GM12878 (cell line): Measurements from ENCODE around the gene FHL3. TPM values are rescaled to one million over a fixed set of nuclear protein-coding genes. Genes with fewer than 3 reads are reported as not detected.

Experiments
- DPF2 ChIP-seq: fragments of 450-650 bp; IDR thresholded peaks from 2 replicates; pipeline ENCODE4 v1.6.1; 2017; ENCODE audit warnings: mild to moderate bottlenecking
- KDM1A ChIP-seq: fragments of 200-600 bp; sonication (generic); IDR thresholded peaks from 2 replicates; pipeline ENCODE4 v1.6.1; 2016; ENCODE audit warnings: borderline replicate concordance
- MYB ChIP-seq: fragments of 150-350 bp; IDR thresholded peaks from 2 replicates; pipeline ENCODE4 v1.6.1; 2014; ENCODE audit warnings: mild to moderate bottlenecking, low read depth, low read length, borderline replicate concordance
- RELA ChIP-seq: fragments of 450-650 bp; IDR thresholded peaks from 2 replicates; pipeline ENCODE4 v1.8.0; 2014; ENCODE audit warnings: borderline replicate concordance; ENCODE audit not compliant: partially characterized antibody
- REST ChIP-seq: IDR thresholded peaks from 2 replicates; pipeline ENCODE4 v1.6.1; 2012; ENCODE audit warnings: mild to moderate bottlenecking, low read depth, low read length
- SUZ12 ChIP-seq: fragments of 200-600 bp; sonication (generic); IDR thresholded peaks from one replicate; pipeline ENCODE4 v1.6.1; 2018; ENCODE audit warnings: antibody characterized with exemption, mild to moderate bottlenecking; ENCODE audit not compliant: unreplicated experiment
- ZNF274 ChIP-seq: IDR thresholded peaks from one replicate; pipeline ENCODE4 v1.8.0; 2011; ENCODE audit not compliant: insufficient read length, insufficient read depth
- ZNF384 ChIP-seq: IDR thresholded peaks from 2 replicates; pipeline ENCODE4 v1.6.1; 2012; ENCODE audit warnings: low read depth, mild to moderate bottlenecking, low read length, improper control_type of control experiment, borderline replicate concordance
- polyA plus RNA-seq, 11 experiments: library from polyadenylated mRNA; depleted of rRNA in 4 of 11; unstranded in 6 of 11; stranded (reverse) in 5 of 11; fragments of >200 nt; fragmentation: Nextera tagmentation in 4 of 11; fragmentation: Illumina TruSeq in 1 of 11; extraction: Ambion mirVana in 4 of 11; extraction: Trizol in 1 of 11; gene quantifications; 1 replicate in 1 of 11; 2 replicates in 10 of 11; pipeline versions ENCODE4 v1.2.1 to v1.2.3, GENCODE V29; 2011 to 2016; ENCODE audit warnings: inconsistent platforms in 2 of 11, missing spikeins in 2 of 11, low read depth in 1 of 11
- total RNA-seq, 4 experiments: library from RNA; depleted of rRNA in 3 of 4; stranded (reverse); fragments of >200 nt in 3 of 4; fragmentation: Illumina TruSeq in 1 of 4; extraction: Trizol in 1 of 4; gene quantifications; 2 replicates each; pipeline versions ENCODE4 v1.2.1 to v1.2.3, GENCODE V29; 2013 to 2021
- TF ChIP-seq, protein P1 (sequence below): IDR thresholded peaks from 2 replicates; pipeline ENCODE4 v1.6.1; 2012; ENCODE audit warnings: low read depth, low read length, improper control_type of control experiment

The FHL3 gene
- total and polyA plus RNA-seq, 10 of the 15 experiments (the other 5 are each of a cell fraction or from before 2014, with no cell fraction given): 0.26 to 13.9 (median 7.9) TPM

DNA sequence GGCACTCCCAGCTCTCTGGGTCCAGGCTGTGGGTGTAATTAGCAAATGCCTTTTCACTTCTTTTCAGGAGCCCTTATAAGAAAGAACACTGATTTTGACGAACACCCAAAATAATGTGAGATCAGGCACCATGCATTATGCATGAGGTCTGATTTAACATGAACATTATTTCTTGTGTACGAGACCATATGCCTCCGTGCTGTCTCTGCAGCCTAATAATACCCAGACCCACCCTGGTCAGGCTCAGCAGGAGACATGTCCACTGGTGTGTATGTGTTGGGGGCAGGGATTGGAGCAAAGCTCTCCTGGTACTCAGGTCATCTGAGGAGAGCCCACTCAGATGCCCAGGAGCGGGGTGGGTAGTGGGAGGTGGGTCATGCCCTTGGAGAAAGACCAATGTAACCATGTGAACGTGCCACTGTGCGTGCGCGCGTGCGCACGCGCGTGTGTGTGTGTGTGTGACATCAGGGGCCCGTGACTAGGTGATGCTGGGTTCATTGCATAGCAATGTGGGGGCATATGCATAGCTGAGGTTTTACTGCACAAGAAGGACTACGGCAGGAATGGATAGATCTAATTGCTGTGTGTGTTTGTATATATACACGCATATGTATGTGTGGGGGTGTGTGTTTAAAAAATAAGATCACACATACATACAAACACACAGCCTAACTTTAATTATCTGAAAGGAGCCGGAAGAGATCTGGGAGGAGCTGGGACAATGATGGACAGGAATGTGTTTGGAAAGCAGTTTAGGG, 34.2 kb upstream of the FHL3 start (continued):
- TF ChIP-seq SUZ12 (no peak), DPF2 (no peak), MYB (no peak), REST (no peak), ZNF274 (no peak), ZNF384 (no peak), RELA (no peak), KDM1A (no peak)
- TF ChIP-seq, protein P1, sequence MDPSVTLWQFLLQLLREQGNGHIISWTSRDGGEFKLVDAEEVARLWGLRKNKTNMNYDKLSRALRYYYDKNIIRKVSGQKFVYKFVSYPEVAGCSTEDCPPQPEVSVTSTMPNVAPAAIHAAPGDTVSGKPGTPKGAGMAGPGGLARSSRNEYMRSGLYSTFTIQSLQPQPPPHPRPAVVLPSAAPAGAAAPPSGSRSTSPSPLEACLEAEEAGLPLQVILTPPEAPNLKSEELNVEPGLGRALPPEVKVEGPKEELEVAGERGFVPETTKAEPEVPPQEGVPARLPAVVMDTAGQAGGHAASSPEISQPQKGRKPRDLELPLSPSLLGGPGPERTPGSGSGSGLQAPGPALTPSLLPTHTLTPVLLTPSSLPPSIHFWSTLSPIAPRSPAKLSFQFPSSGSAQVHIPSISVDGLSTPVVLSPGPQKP: no peak
- TF ChIP-seq, all 136 proteins: peak for 0
